Umbilical cord (tissue), 2 donors: ENCODE data around the gene MRPL14. TPM values are rescaled to one million over a fixed set of nuclear protein-coding genes. Genes with fewer than 3 reads are reported as not detected.

Experiments used
- DNase-seq: peaks from one replicate; pipeline ENCODE4 v3.0.0-alpha.2; 2015; ENCODE audit warnings: low spot score
- total RNA-seq: library from RNA; depleted of rRNA; stranded (reverse); fragments of >200 nt; gene quantifications from one replicate; pipeline ENCODE4 v1.2.3, GENCODE V29; 2014; ENCODE audit warnings: low replicate concordance; ENCODE audit not compliant: insufficient read depth

The MRPL14 gene
- total RNA-seq, 1 donor from 2014 or later: 28.9 TPM

DNA sequence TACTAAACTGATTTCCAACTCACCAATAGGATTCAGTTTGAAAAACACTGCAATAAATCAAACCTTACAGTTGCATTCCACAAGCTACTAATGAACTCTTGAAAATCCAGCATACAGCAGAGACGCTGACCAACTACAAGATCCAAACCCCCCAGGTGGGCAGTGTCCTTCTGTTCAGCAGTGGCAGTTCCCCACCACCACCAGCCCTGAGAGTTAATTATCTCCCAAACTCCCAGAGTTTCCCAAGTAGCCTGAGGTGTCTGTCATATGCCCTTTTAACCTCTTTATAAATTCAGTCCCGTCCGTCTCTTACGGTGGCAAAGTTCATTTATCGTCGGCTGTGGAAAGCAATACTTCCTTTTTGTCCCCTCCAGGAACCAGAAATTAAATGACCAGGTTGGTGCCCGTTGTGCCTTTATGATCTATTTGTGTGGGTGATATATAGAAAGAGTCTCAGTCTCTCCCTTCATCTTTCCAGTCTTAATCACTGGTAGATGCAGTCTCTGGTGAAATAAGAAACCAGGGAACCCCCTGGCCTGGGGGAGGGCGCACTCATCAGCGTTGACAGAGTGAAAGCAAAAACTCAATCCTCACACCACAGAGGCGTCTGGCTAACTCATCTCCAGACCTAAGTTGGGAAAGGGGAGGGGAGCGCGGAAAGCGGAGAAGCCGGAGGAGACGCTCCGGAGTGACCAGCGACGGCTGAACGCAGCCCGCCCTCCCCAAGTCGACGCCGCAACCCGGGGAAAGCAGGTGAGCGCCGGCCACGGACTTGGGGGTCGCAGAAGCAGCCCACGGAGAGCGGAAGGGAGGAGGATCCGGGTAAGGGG is 717 bp downstream of the MRPL14 start:
- peak; percentile 83 for DNase-seq

DNA sequence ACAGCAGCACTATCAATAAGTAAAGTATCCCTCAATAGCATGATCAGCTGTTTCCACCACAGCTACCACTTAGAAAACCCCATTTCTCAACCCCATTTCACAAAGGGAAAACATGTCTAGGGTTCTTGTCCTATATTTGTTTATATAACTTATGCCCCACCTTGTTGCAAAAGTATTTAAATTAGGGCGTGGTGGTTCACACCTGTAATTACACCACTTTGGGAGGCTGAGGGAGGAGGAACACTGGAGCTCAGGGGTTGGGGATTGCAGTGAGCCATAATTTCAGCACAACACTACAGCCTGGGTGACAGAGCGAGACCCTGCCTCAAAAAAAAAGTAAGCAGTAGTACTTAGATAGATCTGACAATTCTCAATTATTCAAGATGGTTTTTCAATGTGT is 3.7 kb downstream of the MRPL14 start:
- DNase-seq: no peak

DNA sequence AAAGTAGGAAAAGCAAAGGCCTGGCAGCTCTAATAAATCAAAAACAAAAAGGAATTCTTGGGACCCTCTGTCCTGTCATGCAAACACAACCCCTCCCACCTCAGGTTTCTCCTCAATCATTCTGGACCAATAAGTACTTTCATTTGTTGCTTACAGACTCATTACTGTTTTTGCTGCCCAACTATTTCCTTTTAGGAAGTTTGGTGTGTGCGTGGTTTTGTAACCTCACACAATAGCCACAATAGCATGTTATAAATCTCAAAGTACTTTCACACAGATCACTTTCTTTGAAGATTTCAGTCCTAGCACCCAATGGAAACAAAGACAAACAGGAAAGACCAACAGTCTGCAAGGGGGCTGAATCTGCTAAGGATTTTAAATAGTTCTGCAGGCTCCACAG is 4.5 kb downstream of the MRPL14 start:
- peak; percentile 20 for DNase-seq

DNA sequence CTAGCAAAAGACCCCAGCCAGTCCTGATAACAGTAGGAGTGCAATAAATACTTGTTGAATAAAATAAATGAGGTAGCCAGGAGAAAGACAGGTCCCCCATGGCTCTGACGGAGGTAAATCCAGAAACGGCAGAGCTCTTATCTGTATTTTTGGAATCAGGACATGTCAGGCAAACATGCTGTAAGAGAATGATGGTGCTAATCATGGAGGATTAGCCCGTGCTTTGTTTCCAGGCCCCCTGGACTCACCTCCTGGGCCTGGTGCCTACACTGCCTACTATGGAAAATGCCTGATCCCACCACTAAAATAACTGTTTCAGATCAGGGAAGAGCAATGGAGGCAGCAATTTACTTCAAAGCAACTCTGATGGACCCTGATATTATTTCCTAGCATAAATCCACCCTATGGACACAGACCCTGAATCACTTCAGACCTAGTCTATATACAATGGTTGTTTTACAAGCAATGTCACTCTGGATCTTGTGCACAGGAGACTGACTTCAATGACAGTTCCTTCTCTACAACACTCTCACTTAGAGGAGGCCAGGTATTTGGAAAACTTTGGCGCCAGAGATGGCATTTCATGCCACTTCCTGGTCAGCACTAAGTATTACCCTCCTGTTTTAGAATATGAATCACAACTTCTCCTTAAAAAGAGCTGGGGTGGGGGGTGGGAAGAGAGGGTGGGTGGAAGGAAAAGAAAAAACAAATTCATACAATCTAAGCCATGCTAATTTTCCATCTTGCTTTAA is 6.4 kb downstream of the MRPL14 start:
- DNase-seq: no peak

DNA sequence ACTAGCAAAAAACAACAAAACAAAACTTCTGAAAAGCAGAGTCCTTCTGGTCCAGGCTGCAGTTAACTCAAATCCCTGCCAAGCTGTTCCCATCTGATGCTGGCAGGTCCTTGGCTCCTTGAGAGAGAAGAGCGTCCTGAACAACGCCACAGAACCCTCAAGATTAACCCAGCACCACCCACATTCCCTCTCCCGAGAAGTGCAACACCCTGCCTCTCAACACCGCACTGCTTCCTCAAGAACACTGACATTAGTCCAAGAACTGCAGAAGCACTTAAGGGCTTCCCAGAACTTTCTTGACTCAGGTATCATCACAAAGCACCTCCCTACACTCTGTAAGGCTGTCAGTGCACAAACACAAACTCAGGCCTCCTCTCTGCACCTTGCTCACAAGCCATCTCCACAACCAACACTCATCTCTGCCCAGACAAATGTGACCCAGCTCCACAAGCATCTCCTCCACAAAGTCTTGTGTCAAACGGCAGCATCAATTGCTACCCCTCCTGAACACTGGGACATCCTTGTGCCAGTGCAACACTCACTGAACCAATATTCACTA is 7.5 kb downstream of the MRPL14 start:
- no peak for DNase-seq

DNA sequence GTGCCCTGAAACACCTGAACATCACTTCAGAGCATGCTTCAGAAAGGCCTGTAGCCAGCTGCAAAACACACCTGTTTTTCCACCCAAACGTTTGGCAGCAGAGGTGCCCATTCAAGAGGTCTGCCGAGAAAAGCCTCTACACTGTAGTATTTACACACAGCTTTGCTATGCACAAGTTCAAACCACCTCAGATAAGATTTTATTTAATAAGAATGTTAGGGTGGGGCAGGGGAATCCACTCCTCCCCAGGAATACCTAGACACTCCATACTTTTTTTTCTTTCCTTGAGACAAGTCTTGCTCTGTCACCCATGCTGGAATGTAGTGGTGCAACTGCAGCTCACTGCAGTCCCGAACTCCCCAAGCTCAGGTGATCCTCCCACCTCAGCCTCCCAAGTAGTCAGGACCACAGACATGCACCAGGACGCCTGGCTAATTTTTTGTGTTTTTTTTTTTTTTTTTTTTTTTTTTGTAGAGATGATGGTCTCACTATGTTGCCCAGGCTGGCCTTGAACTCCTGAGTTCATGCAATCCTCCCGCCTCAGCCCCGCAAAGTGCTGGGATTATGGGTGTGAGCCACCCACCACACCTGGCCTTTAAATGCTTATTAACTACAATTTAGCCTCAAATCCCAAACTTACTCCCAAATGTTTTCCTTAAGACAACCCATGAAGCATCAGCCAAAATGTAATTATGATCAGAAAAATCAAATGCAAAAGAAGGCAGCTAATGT is 9.7 kb downstream of the MRPL14 start:
- no peak for DNase-seq

DNA sequence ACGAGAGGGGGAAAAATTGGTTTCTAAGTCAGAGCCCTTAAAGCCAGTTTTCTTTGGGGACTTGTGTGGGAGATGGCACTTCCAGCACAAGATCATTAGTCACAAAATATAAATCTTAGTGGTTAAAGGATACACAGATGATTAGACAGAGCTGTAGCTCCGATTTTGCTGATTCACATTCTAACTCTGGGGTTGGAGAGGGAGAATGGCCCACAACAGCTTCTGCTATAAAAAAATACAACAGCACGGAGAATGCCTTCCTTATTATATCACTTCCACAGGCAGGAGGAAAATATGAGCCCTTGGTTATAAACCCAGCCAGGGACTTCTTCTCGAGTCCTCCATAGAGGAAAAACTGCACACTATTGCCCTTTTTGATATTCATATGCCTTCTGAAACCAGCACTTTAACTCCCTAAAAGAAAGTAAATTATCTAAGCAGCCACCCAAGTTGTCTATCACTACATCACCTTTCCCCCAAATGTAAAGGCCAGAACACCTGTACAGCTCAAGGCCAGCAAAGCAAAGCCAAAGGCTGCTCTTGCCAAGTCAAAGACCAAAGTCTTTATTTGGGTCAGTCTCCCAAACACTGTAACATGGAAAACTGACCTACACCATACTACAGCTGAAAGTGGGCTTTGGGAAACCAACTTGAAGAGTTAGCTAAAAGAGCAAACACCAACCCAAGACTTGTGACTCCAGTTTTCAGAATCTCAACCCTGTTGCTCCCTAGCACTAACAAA is 10.4 kb downstream of the MRPL14 start:
- DNase-seq: peak; percentile 52

DNA sequence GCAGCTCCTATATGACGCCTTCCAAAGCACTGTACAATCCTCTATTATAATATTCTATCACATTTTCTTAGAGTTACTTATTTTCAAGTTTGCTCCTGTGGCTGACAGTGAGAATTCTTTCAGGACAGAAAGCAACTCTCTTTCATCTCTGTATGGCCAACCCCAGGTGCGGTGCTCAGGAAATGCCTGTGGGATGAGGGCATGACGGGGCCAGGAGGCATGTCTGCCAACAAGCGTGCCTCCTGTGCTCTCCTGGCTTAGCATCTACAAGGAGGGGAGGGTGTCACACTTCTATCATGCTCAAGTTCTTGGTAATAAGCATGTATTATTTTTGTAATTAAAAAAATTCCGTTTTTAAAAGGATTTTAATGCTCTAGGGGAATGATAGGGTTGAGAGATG is 11.4 kb downstream of the MRPL14 start:
- no peak for DNase-seq

DNA sequence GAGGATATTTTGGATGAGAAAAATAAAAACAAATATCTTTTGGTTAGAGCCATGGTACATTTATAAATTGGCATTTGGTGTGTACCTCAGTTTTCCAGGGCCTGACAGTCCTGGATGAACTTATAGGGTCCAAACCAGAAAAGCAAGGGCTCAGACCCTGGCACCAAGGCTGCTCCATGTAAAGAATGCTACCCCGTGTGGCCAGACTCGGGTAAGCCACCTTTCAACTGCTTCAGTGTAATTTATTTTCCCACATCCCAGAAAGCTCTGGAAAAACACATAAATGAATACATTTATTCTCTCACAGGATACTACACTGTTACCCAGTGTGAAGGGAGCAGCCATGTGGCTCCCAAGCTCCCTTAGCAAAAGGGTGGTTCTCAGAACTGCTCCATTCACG is 13.8 kb downstream of the MRPL14 start:
- no peak for DNase-seq

DNA sequence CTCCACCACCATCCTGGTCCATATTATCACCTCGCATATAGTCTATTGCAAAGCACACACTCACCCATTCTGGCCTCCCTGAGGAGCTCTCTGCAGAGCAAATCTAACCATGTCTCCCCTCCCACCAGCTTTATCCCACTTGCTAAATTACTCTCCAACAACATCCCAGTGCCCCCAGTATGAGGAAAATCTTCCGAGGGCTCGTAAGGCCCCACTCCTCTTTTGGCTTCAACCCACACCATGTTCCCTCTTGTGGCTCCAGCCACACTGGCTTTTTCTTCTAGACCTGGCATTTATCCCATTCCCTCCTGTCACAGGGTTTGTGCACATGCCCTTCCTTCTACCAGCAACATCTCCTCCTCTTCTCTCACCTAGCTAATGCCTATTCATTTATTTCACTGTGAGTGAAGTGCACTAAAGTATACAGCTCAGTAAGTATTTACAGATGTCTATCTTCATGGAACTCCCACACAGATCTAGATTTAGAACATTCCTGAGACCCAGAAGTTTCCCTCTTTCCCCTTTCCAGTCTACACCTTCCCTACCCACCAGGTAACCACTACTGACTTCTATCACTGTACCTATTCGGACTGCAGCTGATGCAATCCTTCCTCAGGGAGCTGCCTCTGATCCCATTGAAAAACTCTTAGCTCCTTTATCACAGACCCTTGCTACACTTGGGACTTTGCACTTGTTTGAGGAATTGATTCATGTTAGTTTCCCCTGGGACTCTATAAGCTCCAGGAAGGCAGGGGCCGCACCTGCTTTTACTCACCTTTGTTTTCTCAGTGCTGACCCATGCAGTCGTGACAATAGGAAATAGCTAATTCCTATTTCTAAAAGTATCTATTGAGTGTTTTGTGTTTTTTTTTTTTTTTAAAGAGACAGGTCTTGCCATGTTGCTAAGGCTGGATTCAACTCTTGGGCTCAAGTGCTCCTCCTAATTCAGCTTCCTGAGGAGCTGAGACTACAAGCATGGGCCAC is 15.5 kb downstream of the MRPL14 start:
- no peak for DNase-seq

DNA sequence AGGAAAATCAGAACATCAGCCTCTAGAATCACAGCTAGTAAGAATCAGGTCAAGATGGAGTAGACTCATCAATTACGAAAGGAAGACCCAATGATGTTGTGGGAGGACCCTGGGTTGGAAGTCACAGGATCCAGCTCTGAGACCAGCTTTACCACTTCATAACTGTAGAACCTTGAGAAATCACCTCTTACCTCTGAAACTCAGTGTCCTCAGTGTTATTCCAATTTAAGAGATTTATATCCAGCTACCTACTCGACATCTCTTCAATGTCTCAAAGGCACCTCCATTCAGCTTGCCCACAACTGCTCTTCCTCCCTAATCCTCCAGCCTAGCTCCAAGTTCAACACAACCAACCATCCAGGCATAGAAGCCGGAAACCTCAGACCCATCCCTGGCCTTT is 16.3 kb downstream of the MRPL14 start:
- no peak for DNase-seq

DNA sequence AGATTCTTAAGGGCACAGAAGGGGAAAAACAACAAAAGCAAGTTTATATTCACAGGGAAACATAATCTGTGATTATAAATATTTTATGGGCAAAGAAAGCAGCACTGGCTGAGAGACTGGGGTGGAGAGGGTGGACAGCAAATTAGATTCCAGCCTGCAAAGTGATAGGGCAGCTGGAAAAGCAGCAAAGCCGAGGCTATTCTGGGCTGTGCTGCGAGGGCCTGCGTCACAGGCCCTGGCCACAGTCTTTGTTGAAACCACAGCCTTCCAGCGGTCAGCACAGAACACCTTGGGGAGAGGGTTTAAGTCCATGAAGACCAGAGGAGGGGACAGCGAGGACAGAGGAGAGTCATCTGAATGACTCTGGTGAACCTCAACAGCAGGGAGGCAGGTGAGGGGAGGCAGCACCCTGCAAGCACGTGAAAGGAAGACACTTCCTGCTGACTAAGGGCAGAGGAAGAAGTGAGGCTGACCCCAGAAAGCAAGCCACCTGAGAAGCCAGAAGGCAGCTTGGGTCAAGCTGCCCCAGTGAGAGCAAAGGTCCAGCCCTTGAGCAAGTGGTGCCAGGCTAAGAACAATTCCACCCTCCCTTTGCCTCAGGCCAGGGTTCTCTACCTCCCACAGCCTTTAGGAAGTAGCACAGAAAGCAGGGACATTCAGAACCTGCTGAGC is 17.1 kb downstream of the MRPL14 start:
- no peak for DNase-seq

DNA sequence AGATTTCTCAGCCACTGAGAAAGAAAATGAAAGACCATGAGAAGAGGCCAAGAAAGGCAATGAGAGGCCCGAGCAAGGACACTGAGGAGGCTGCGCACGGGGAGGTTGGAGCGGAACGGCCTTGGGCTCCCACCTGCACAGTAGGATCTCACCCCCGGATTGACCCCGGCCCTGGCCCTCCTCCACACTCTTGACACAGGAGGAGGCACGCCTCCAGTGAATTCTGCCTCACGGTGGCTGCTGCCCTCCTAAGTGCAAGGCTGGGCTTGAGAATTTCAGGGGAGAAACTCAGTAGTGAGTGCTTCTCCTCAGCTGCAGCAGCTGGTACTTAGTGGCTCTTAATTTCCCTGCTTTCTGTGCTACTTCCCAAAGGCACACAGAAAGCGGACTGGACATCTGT is 18.0 kb downstream of the MRPL14 start:
- DNase-seq: no peak

DNA sequence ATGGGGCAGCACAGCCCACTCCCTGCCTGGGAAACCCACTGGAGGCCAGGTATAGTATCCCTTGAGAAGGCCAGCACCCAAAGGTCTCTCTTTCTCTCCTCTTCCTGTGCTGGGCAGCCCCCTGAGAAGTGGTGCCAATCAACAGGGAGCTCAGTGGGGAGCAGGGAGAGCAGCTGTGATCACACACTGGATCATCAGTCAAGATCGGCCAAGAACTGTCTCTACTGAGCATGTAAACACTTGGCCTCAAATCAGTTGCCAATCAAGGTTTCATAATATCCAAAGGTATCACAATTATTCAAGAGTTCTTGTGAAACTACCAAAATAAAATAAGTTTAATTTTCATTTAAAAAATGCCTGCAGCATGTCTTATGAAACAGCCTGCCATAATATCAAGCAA is 18.8 kb downstream of the MRPL14 start:
- DNase-seq: no peak

DNA sequence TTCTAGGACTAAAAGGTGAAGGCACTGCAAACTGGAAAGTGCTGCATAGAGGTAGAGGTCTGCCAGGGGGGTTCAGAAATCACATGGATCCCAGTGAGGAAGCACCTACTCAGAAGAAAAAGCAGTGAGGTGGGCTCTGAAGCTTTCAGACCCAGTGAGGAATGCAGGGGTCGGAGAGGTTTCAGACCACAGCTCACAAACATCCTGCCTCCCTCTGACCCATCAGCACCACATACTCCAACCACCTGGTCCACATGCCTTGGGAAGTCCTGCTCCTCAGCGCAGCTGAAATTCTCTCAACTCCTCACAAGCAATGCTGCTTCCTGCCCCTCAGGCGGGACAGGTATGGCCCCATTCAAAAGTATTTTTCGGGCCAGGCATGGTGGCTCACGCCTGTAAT is 20.2 kb downstream of the MRPL14 start:
- DNase-seq: no peak

DNA sequence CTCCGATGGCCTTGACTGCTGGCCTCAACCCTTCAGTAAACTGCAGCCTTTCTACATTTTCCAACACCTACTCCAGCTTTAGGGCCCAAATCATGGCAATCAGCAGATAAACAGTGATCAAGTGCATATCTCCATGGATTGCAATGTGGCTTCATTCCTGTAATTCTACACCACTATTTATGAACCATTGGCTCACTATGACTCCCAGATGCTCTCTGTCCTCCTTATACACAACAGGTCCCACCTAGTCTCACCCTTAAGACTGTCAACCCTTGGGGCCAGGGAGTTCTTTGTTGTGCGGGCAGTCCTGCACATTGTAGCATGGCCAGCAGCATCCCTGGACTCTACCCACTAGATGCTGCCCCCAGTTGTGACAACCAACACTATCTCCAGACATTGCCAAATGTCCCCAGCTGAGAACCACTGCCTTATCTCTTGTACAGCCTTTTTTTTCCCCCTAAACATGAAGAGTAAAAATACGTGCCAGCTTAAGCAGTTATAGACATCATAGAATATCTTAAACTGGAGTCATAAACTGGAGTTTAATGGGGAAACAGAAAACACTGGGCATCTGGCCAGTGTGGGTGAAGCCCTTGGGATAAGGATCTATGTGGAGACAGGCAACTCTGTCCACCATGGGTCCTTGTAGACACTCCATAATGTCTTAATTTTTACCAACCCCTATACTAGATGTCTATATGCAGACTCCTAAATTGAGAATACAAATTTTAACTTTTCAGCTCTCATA is 21.1 kb downstream of the MRPL14 start:
- DNase-seq: no peak

DNA sequence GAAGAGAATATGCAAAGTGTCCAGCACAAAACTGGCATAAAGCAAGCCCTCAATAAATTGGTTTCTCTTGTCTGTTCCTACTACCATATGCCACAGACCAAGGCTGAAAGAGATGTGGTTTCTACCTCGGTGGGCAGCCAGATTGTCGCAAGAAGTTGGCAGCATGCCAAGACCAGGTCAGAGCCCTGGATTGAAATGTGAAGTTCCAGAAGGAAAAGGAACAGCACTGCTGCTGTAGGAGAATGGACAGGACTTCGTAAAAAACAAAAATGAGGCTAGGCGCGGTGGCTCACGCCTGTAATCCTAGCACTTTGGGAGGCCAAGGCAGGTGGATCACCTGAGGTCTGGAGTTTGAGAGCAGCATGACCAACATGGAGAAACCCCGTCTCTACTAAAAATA is 22.1 kb downstream of the MRPL14 start:
- no peak for DNase-seq

DNA sequence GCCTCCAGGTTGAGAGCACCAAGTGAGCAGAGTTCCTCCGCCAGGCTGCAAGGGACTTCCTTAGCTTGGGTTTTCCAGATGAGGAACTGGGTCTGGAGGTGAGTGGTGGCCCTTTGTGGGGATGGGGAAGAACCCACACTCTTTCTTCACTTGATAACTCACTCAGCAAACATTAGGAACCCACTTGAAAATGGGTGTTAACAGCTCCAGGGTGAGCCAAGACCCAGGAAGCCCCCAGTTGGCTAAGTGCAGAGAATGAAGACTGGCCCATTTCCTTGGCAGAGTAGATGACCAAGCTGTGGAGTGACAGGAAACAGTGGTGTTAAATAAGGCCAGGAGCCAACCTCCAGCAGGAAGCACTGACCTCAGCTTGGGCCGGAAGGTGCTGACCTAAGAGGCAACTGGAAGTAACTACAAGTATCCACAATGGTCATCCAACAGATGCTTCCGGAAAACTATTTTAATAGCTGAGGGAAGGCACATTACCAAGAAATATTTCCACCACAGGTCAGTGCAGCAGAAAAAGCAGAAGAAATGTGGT is 22.7 kb downstream of the MRPL14 start:
- peak; percentile 71 for DNase-seq

DNA sequence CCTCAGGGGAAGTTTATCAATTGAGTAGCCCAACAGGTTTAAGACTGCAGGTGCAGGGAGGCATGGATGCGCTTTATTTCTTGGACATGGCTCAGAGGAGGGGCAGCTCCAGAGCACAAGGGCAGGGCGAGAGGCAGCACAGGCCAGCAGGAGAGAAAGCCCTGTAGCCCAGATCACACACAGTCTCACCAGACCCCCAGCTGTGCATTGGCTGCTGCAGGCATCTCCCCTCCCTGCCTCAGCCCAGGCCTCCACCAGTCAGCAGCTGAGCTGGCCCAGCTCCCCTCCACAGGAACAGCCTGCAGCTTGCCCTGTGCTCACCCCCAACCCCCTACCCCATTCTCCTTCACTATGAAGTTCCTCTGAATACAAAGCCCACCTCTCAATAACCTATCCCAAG is 24.7 kb downstream of the MRPL14 start:
- no peak for DNase-seq
